Ishikawa (cell line): Measurements from ENCODE around the gene TMEM35B.

Experiments used
- CEBPB ChIP-seq: IDR thresholded peaks from 2 replicates; pipeline ENCODE4 v1.6.1; 2012
- CREB1 ChIP-seq: IDR thresholded peaks from 2 replicates; pipeline ENCODE4 v1.6.1; 2012; ENCODE audit warnings: low read depth
- EGR1 ChIP-seq: IDR thresholded peaks from 2 replicates; pipeline ENCODE4 v1.6.1; 2012
- EP300 ChIP-seq: IDR thresholded peaks from 2 replicates; pipeline ENCODE4 v1.6.1; 2012; ENCODE audit warnings: borderline replicate concordance
- FOXM1 ChIP-seq: IDR thresholded peaks from 2 replicates; pipeline ENCODE4 v1.6.1; 2012; ENCODE audit warnings: low read depth, borderline replicate concordance
- MAX ChIP-seq: IDR thresholded peaks from 2 replicates; pipeline ENCODE4 v1.6.1; 2012
- NFIC ChIP-seq: IDR thresholded peaks from 2 replicates; pipeline ENCODE4 v1.6.1; 2012
- RAD21 ChIP-seq: IDR thresholded peaks from 2 replicates; pipeline ENCODE4 v1.6.1; 2012; ENCODE audit warnings: low read depth
- REST ChIP-seq: IDR thresholded peaks from 2 replicates; pipeline ENCODE4 v1.6.1; 2012; ENCODE audit warnings: low read depth, mild to moderate bottlenecking
- TAF1 ChIP-seq: IDR thresholded peaks from 2 replicates; pipeline ENCODE4 v1.6.1; 2012; ENCODE audit warnings: low read depth, mild to moderate bottlenecking
- TCF12 ChIP-seq: IDR thresholded peaks from 2 replicates; pipeline ENCODE4 v1.6.1; 2012; ENCODE audit warnings: low read depth
- TEAD4 ChIP-seq: IDR thresholded peaks from 2 replicates; pipeline ENCODE4 v1.6.1; 2012
- USF1 ChIP-seq: IDR thresholded peaks from 2 replicates; pipeline ENCODE4 v1.6.1; 2012
- YY1 ChIP-seq: IDR thresholded peaks from 2 replicates; pipeline ENCODE4 v1.6.1; 2012; ENCODE audit warnings: low read depth
- ZBTB7A ChIP-seq: IDR thresholded peaks from 2 replicates; pipeline ENCODE4 v1.6.1; 2012; ENCODE audit warnings: low read depth

Gene TMEM35B

GRCh38 chr1:34977858-34978257 lies 7.3 kb downstream of the TMEM35B start:
- TF ChIP-seq MAX (no peak), EP300 (no peak)

GRCh38 chr1:34977210-34977471 lies 8.0 kb downstream of the TMEM35B start:
- TF ChIP-seq CREB1, result no peak
- no peak for TF ChIP-seq MAX
- TF ChIP-seq TCF12, result no peak
- TF ChIP-seq ZBTB7A, result no peak
- no peak for TF ChIP-seq TEAD4

GRCh38 chr1:34976384-34977209 lies 8.6 kb downstream of the TMEM35B start:
- TF ChIP-seq MAX, result no peak

- no peak for TF ChIP-seq TEAD4
- TF ChIP-seq REST, result no peak
- no peak for TF ChIP-seq EGR1
- TF ChIP-seq MAX, result no peak
- TF ChIP-seq USF1, result no peak
- no peak for TF ChIP-seq RAD21
- no peak for TF ChIP-seq ZBTB7A
- no peak for TF ChIP-seq CEBPB
These were observed 9.4 kb downstream of the TMEM35B start for GRCh38 chr1:34975771-34976170.

GRCh38 chr1:34975338-34975737 lies 9.8 kb downstream of the TMEM35B start:
- no peak for TF ChIP-seq EP300
- TF ChIP-seq TAF1, result no peak
- no peak for TF ChIP-seq CREB1
- TF ChIP-seq ZBTB7A, result no peak

GRCh38 chr1:34974626-34975025 lies 10.5 kb downstream of the TMEM35B start:
- TF ChIP-seq FOXM1 (no peak), MAX (no peak), TCF12 (no peak), YY1 (no peak), EP300 (no peak)

- TF ChIP-seq EP300, result no peak
- no peak for TF ChIP-seq TCF12
- TF ChIP-seq FOXM1, result no peak
- TF ChIP-seq YY1, result no peak
- no peak for TF ChIP-seq TEAD4
- no peak for TF ChIP-seq USF1
- no peak for TF ChIP-seq ZBTB7A
- TF ChIP-seq CREB1, result no peak
These were observed 11.8 kb downstream of the TMEM35B start for GRCh38 chr1:34973326-34973725.

- TF ChIP-seq USF1 (no peak), FOXM1 (no peak), YY1 (no peak), NFIC (no peak), TAF1 (no peak), TEAD4 (no peak), EGR1 (no peak), REST (no peak), TCF12 (no peak)
These were observed 14.3 kb downstream of the TMEM35B start for GRCh38 chr1:34970829-34971228.
